Mononuclear cell (primary cell): ENCODE results near the gene ABCB1. TPM values are rescaled to one million over a fixed set of nuclear protein-coding genes. Genes with fewer than 3 reads are reported as not detected.
"Not testable (repeated sequence)": the region's sequence is repeated elsewhere in the genome, so short reads cannot be mapped to it uniquely, and the experiment has no call there.

ENCODE experiments used
- H3K27me3 ChIP-seq: 2 replicates; pipeline ENCODE4 v1.6.0; 2011; ENCODE audit warnings: low read length, control low read depth; ENCODE audit not compliant: insufficient read depth
- H3K4me1 ChIP-seq: 2 replicates; pipeline ENCODE4 v1.5.1; 2011; ENCODE audit warnings: mild to moderate bottlenecking, low read length, control low read depth; ENCODE audit not compliant: insufficient read depth
- H3K4me3 ChIP-seq: 2 replicates; pipeline ENCODE4 v1.5.1; 2011; ENCODE audit warnings: mild to moderate bottlenecking, low read length, moderate library complexity
- H3K9me3 ChIP-seq: 2 replicates; pipeline ENCODE4 v1.5.1; 2011; ENCODE audit warnings: low read depth, mild to moderate bottlenecking, control low read depth, low read length
- total RNA-seq: library from RNA; depleted of rRNA; stranded (reverse); fragments of >200 nt; gene quantifications from one replicate; pipeline ENCODE4 v1.2.3, GENCODE V29; 2012

The ABCB1 gene
- total RNA-seq, 1 donor = 12.3 TPM

GRCh38 chr7:87479951-87480350, 120.7 kb downstream of the ABCB1 start:
- no peaks in the 10 kb centered on the region for H3K9me3 ChIP-seq
- H3K4me3 ChIP-seq = no peak overlapping the region
- peaks cover 13% of the 10 kb centered on the region for H3K4me1 ChIP-seq
- peaks cover 11% of the 10 kb centered on the region for H3K27me3 ChIP-seq

- H3K4me1 ChIP-seq = peaks cover 27% of the 10 kb centered on the region
- peaks cover 11% of the 10 kb centered on the region for H3K27me3 ChIP-seq
- H3K4me3 ChIP-seq = peak overlapping the region; percentile 25
- H3K9me3 ChIP-seq = no peaks in the 10 kb centered on the region
These were observed 124.5 kb downstream of the ABCB1 start for GRCh38 chr7:87476179-87476557.

GRCh38 chr7:87475359-87476178, 125.1 kb downstream of the ABCB1 start, which contains the start of gene ABCB4:
Gene ABCB4, minus strand, starts transcription at chr7:87475680. Its CDS starts 215 bp downstream, at chr7:87475465.
- H3K9me3 ChIP-seq = no peaks in the 10 kb centered on the region
- H3K27me3 ChIP-seq = peaks cover 11% of the 10 kb centered on the region
- H3K4me3 ChIP-seq = peak within 1 kb of the TSS; percentile 39
- peaks cover 27% of the 10 kb centered on the region for H3K4me1 ChIP-seq

DNA sequence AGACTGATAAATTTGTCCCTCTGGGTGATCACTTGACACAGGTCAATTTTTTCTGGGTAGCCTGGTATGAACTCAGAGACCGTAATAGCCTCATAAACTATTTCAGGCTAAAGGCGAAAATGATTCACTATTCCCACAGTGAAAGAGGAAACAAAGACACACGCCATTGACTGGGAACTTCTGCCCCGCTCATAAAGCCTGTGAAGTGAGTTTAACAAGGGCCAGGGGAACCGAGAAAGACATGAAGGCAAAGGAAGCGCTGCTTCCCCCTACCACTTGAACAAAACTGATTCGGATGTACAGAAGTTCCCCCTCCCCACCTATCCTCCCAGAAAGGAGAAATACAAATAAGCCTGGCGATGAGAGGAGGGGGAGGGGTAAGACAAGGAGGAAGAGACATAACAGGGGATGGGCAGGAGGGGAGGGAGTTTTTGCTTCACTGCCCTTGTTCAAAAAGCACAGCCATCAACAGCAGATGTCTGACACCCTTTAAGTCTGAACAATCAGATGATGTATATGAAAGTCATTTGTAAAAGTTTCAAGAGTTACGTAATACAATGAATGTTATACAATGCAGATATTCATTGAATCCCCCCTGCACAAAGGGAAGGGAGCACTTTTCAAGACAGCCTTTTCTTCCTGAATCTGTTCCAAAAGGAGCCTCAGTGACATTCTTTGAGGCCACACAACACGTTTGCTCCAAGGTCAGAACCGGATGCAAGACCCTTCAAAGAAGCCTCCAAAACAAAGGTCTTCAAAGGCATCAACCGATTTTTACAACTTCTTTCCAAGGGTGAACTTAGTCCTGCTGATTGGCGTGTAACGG, 125.9 kb downstream of the ABCB1 start:
- Histone ChIP-seq H3K4me3 (peak overlapping the region; percentile 39), H3K27me3 (peaks cover 11% of the 10 kb centered on the region), H3K4me1 (peaks cover 27% of the 10 kb centered on the region), H3K9me3 (no peaks in the 10 kb centered on the region)

GRCh38 chr7:87473986-87474385, 126.7 kb downstream of the ABCB1 start:
- Histone ChIP-seq H3K9me3 (no peaks in the 10 kb centered on the region), H3K27me3 (peaks cover 11% of the 10 kb centered on the region), H3K4me1 (peaks cover 27% of the 10 kb centered on the region), H3K4me3 (no peak overlapping the region)

GRCh38 chr7:87473192-87473591, 127.5 kb downstream of the ABCB1 start:
- Histone ChIP-seq H3K9me3 (no peaks in the 10 kb centered on the region), H3K4me1 (peaks cover 27% of the 10 kb centered on the region), H3K27me3 (peaks cover 11% of the 10 kb centered on the region), H3K4me3 (no peak overlapping the region)

DNA sequence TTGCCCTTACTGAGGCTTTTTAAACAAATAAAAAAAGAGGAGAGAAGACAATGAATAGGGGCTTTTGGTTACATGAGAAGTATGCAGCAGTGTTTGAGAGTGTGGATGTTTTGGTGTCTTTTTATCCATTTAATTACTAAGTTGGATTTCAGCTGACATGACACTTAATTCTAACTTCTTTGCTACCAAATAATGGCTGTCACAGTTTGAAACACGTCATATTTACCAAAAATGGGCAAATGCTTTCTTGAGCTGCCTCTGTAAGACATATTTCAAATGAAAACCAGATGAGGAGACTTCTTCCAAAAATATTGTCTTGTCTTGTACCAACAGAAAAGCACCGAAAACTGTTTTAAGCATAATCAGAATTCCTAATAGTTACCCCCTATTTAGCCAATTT, 129.2 kb downstream of the ABCB1 start:
- Histone ChIP-seq H3K4me1 (peaks cover 27% of the 10 kb centered on the region), H3K4me3 (no peak overlapping the region), H3K27me3 (peaks cover 10% of the 10 kb centered on the region), H3K9me3 (no peaks in the 10 kb centered on the region)

DNA sequence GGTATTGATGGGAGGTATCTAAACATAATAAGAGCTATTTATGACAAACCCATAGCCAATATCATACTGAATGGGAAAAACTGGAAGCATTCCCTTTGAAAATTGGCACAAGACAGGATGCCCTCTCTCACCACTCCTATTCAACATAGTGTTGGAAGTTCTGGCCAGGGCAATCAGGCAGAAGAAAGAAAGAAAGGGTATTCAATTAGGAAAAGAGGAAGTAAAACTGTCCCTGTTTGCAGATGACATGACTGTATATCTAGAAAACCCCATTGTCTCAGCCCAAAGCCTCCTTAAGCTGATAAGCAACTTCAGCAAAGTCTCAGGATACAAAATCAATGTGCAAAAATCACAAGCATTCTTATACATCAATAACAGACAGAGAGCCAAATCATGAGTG, 131.5 kb downstream of the ABCB1 start:
- not testable (repeated sequence) for H3K9me3 ChIP-seq, H3K4me3 ChIP-seq, H3K4me1 ChIP-seq, H3K27me3 ChIP-seq

DNA sequence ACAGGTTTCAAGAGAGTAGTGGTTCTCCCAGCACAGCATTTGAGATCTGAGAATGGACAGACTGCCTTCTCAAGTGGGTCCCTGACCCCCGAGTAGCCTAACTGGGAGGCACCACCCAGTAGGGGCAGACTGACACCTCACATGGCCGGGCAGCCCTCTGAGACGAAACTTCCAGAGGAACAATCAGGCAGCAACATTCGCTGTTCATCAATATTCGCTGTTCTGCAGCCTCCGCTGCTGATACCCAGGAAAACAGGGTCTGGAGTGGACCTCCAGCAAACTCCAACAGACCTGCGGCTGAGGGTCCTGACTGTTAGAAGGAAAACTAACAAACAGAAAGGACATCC, 135.2 kb downstream of the ABCB1 start:
- not testable (repeated sequence) for H3K27me3 ChIP-seq, H3K4me3 ChIP-seq, H3K4me1 ChIP-seq, H3K9me3 ChIP-seq

DNA sequence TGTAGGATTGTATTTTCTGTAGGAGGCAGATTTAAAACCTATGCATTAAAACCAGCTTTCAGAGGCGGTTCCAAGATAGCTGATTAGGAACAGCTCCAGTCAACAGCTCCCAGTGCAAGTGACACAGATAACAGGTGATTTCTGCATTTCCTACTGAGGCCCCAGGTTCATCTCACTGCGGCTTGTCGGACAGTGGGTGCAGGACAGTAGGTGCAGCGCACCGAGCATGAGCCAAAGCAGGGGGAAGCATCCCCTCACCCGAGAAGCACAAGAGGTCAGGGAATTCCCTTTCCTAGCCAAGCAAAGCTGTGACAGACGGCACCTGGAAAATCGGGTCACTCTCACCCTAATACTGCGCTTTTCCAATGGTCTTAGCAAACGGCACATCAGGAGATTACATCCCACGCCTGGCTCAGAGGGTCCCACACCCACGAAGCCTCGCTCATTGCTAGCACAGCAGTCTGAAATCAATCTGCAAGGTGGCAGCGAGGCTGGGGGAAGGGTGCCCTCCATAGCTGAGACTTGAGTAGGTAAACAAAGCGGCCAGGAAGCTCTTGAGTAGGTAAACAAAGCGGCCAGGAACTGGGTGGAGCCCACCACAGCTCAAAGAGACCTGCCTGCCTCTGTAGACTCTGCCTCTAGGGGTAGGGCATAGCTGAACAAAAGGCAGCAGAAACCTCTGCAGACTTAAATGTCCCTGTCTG, 135.7 kb downstream of the ABCB1 start:
- not testable (repeated sequence) for H3K9me3 ChIP-seq

GRCh38 chr7:87463982-87464381, 136.7 kb downstream of the ABCB1 start:
- no peaks in the 10 kb centered on the region for H3K27me3 ChIP-seq
- no peaks in the 10 kb centered on the region for H3K9me3 ChIP-seq
- no peak overlapping the region for H3K4me3 ChIP-seq
- H3K4me1 ChIP-seq = no peaks in the 10 kb centered on the region

More for the DNA sequence above, 135.7 kb downstream of the ABCB1 start:
- not testable (repeated sequence) for H3K4me3 ChIP-seq, H3K27me3 ChIP-seq, H3K4me1 ChIP-seq

GRCh38 chr7:87460444-87460843, 140.2 kb downstream of the ABCB1 start:
- not testable (repeated sequence) for H3K4me1 ChIP-seq, H3K27me3 ChIP-seq, H3K4me3 ChIP-seq, H3K9me3 ChIP-seq

DNA sequence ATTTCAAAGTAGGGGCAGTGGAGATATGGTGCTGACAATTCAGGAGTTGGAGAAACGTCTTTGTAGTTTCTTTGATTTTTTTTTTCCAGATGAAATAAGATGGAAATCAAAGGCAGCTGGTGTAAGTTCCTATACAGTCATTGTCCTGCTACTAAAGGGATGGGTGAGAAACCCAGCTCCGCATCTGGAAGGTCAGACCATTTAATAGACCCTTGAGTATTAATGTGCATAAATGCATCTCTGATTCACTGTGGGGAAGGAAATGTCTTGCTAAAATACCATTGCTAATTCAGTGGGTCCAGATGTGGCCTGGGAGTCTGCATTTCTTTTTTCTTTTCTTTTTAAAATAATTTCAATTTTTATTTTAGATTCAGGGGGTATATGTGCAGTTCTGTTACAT, 140.7 kb downstream of the ABCB1 start:
- H3K4me3 ChIP-seq = no peak overlapping the region
- no peaks in the 10 kb centered on the region for H3K27me3 ChIP-seq
- H3K4me1 ChIP-seq = no peaks in the 10 kb centered on the region
- no peaks in the 10 kb centered on the region for H3K9me3 ChIP-seq

GRCh38 chr7:87458148-87458547, 142.5 kb downstream of the ABCB1 start:
- no peaks in the 10 kb centered on the region for H3K27me3 ChIP-seq
- no peak overlapping the region for H3K4me3 ChIP-seq
- H3K9me3 ChIP-seq = no peaks in the 10 kb centered on the region
- no peaks in the 10 kb centered on the region for H3K4me1 ChIP-seq

GRCh38 chr7:87456247-87456646, 144.4 kb downstream of the ABCB1 start:
- no peaks in the 10 kb centered on the region for H3K9me3 ChIP-seq
- H3K4me1 ChIP-seq = no peaks in the 10 kb centered on the region
- no peaks in the 10 kb centered on the region for H3K27me3 ChIP-seq
- no peak overlapping the region for H3K4me3 ChIP-seq
